ENCODE data around the gene ELMO2.

Gene ELMO2

GRCh38 chr20:46365487-46366220 is 40.8 kb downstream of the ELMO2 start:
- DNase-seq, result no peak

- no peak for DNase-seq
Observed at GRCh38 chr20:46364670-46365486, 41.5 kb downstream of the ELMO2 start.

GRCh38 chr20:46363874-46364669 is 42.3 kb downstream of the ELMO2 start:
- DNase-seq, result peak; percentile 87

- no peak for DNase-seq
Observed at GRCh38 chr20:46362921-46363867, 43.2 kb downstream of the ELMO2 start.

GRCh38 chr20:46361811-46362210 is 44.6 kb downstream of the ELMO2 start:
- no peak for DNase-seq

- peak; percentile 29 for DNase-seq
Observed at GRCh38 chr20:46361381-46361780, 45.0 kb downstream of the ELMO2 start.

GRCh38 chr20:46359233-46359751 is 47.1 kb downstream of the ELMO2 start:
- DNase-seq, result no peak

- no peak for DNase-seq
Observed at GRCh38 chr20:46358346-46359058, 47.9 kb downstream of the ELMO2 start.

- peak; percentile 23 for DNase-seq
Observed at GRCh38 chr20:46357030-46357514, 49.3 kb downstream of the ELMO2 start.

- DNase-seq, result no peak
Observed at GRCh38 chr20:46356195-46357029, 50.0 kb downstream of the ELMO2 start.

- DNase-seq, result no peak
Observed at GRCh38 chr20:46355778-46356177, 50.6 kb downstream of the ELMO2 start.

GRCh38 chr20:46354920-46355654 is 51.3 kb downstream of the ELMO2 start:
- DNase-seq, result no peak

GRCh38 chr20:46354207-46354555 is 52.2 kb downstream of the ELMO2 start:
- DNase-seq, result no peak

- DNase-seq, result no peak
Observed at GRCh38 chr20:46353500-46354206, 52.8 kb downstream of the ELMO2 start.

GRCh38 chr20:46352370-46352938 is 54.0 kb downstream of the ELMO2 start:
- no peak for DNase-seq

GRCh38 chr20:46351357-46352058 is 54.9 kb downstream of the ELMO2 start:
- DNase-seq, result no peak

GRCh38 chr20:46350986-46351267 is 55.5 kb downstream of the ELMO2 start:
- no peak for DNase-seq
